ENCODE data around the gene OSBPL10.

The OSBPL10 gene

DNA sequence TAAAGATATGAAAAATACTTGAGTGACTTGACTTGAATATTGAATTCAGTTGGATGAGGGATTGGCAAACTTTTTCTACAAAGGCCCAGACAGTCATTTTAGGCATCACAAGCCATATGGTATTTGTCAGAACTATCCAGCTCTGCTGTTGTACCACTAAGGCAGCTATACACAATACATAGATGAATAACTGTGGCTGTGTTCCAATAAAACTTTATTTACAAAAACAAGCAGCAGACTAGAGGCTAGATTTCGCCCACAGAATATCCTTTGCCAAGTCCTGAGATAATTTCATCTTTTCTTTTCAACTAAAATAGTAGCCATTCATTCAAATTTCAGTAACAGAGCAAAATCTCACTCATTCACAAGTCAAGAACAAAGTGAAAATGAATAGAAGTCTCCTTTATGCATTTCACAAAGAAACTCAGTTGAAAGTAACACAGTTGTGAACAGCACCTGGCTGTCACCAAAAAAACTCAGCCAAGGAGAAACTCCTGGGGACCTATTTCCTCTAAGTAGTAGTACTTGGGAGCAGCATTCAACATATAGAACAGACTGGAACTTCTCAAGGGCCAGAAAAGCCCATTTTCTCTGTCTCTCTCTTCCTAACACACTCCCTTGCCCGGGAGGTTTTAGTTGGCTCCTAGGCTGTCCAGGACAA, 56.3 kb downstream of the OSBPL10 start:
- peaks cover 7% of the 10 kb centered on the region for H3K4me1 ChIP-seq (ENCODE audit: insufficient read depth, low read length)
- no peaks in the 10 kb centered on the region for H3K36me3 ChIP-seq (ENCODE audit: insufficient read depth, low read length)
- no peaks in the 10 kb centered on the region for H3K27me3 ChIP-seq (ENCODE audit: insufficient read depth, low read length)
- H2AFZ ChIP-seq (ENCODE audit: low read depth, low read length): no peak overlapping the region
- H3K4me3 ChIP-seq (ENCODE audit: low read length): no peak overlapping the region
- peaks cover 3% of the 10 kb centered on the region for H3K9me3 ChIP-seq (ENCODE audit: low read length)

DNA sequence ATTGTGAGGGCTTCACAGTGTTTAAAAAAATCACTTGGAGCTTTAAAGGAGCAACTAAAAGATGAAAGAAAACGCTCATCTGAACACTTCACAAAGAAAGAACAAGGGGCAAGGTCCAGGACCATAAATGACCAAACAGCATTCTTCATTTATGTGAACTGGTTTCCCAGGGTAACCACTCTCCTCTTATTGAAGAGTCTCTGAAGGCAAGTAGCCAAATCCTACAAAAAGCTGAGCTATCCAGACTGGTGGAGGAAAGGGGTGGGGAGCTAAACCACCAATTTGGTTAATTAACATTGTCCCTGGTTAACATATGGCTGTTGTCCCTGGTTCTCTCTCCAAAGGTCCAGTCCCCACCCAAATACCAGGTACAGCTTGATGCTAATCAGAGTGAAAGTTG, 58.1 kb downstream of the OSBPL10 start:
- peaks cover 3% of the 10 kb centered on the region for H3K9me3 ChIP-seq (ENCODE audit: low read length)
- no peaks in the 10 kb centered on the region for H3K27me3 ChIP-seq (ENCODE audit: insufficient read depth, low read length)
- H3K36me3 ChIP-seq (ENCODE audit: insufficient read depth, low read length): no peaks in the 10 kb centered on the region
- no peak overlapping the region for H3K4me3 ChIP-seq (ENCODE audit: low read length)
- no peak overlapping the region for H2AFZ ChIP-seq (ENCODE audit: low read depth, low read length)
- H3K4me1 ChIP-seq (ENCODE audit: insufficient read depth, low read length): peaks cover 7% of the 10 kb centered on the region

GRCh38 chr3:31921837-31922236, 59.2 kb downstream of the OSBPL10 start:
- Histone ChIP-seq H3K27me3 (ENCODE audit: insufficient read depth, low read length) (no peaks in the 10 kb centered on the region), H3K36me3 (ENCODE audit: insufficient read depth, low read length) (no peaks in the 10 kb centered on the region), H3K4me3 (ENCODE audit: low read length) (no peak overlapping the region), H2AFZ (ENCODE audit: low read depth, low read length) (no peak overlapping the region), H3K4me1 (ENCODE audit: insufficient read depth, low read length) (peaks cover 16% of the 10 kb centered on the region), H3K9me3 (ENCODE audit: low read length) (peaks cover 3% of the 10 kb centered on the region)

- Histone ChIP-seq H3K27me3 (ENCODE audit: insufficient read depth, low read length) (no peaks in the 10 kb centered on the region), H3K4me1 (ENCODE audit: insufficient read depth, low read length) (peaks cover 19% of the 10 kb centered on the region), H3K9me3 (ENCODE audit: low read length) (peaks cover 3% of the 10 kb centered on the region), H3K4me3 (ENCODE audit: low read length) (no peak overlapping the region), H2AFZ (ENCODE audit: low read depth, low read length) (no peak overlapping the region), H3K36me3 (ENCODE audit: insufficient read depth, low read length) (no peaks in the 10 kb centered on the region)
Observed at GRCh38 chr3:31920310-31920709, 60.8 kb downstream of the OSBPL10 start.

DNA sequence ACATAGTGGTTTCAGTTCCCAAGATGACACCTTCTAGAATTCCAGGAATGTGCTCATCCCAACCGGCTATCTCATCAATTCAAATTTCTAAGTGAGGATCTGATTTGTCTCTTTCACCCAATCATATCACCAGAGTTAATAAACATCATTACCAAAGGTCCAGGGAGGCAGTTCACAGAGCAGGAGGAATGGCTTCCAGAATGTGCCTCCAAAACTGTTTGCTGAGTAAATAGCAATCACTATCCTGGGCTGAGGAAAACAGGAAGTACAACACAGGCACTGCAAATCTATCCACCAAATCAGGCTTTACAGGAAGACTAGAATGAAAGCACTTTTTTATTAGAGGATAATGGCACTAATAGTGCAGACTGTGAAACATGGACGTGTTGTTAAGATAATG, 61.5 kb downstream of the OSBPL10 start:
- Histone ChIP-seq H3K4me1 (ENCODE audit: insufficient read depth, low read length) (peaks cover 19% of the 10 kb centered on the region), H3K36me3 (ENCODE audit: insufficient read depth, low read length) (no peaks in the 10 kb centered on the region), H2AFZ (ENCODE audit: low read depth, low read length) (no peak overlapping the region), H3K4me3 (ENCODE audit: low read length) (no peak overlapping the region), H3K27me3 (ENCODE audit: insufficient read depth, low read length) (no peaks in the 10 kb centered on the region), H3K9me3 (ENCODE audit: low read length) (peaks cover 3% of the 10 kb centered on the region)

DNA sequence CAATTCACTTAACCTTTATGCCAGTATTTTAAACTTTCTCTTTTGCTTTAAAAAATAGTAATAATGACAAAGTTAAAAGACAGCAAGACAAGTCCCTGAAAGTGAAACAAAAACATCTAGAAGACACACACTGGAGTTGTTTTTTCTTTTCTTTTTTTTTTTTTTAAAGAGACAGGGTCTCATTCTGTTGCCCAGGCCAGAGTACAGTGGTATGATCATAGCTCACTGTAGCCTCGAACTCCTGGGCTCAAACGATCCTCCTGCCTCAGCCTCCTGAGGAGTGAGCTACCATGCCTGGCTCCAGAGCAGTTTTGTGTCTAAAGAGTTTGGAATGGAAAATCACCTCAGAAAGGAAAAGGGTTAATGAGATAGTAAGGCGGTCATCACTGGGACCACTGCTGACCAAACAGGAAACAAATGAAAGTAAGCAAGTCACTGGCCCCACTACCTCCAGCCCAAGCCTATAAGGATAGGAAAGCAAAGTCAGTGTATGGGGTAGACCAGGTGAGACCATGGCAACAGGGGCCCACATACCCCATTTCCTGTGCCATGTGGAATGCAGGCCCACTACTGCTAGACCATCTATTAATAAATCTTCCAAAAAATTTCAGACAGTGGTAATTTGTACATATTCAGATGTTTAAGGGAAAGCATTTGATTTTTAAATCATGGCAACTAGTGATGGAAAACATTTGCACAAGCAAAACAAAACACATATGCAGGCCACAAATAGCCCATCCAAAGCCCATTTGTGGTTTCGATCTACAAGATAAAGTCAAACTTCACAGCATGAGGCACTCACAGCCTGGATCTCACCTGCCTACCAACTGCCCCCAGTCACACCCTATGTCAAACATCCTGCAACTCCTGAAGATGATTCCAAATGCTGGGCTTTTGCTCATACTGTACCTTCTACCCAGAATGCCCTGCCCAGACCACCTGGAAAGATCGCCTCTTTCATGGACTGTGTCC, 62.6 kb downstream of the OSBPL10 start:
- Histone ChIP-seq H3K27me3 (ENCODE audit: insufficient read depth, low read length) (no peaks in the 10 kb centered on the region), H3K9me3 (ENCODE audit: low read length) (peaks cover 3% of the 10 kb centered on the region), H2AFZ (ENCODE audit: low read depth, low read length) (no peak overlapping the region), H3K4me3 (ENCODE audit: low read length) (no peak overlapping the region), H3K4me1 (ENCODE audit: insufficient read depth, low read length) (peaks cover 19% of the 10 kb centered on the region), H3K36me3 (ENCODE audit: insufficient read depth, low read length) (no peaks in the 10 kb centered on the region)

DNA sequence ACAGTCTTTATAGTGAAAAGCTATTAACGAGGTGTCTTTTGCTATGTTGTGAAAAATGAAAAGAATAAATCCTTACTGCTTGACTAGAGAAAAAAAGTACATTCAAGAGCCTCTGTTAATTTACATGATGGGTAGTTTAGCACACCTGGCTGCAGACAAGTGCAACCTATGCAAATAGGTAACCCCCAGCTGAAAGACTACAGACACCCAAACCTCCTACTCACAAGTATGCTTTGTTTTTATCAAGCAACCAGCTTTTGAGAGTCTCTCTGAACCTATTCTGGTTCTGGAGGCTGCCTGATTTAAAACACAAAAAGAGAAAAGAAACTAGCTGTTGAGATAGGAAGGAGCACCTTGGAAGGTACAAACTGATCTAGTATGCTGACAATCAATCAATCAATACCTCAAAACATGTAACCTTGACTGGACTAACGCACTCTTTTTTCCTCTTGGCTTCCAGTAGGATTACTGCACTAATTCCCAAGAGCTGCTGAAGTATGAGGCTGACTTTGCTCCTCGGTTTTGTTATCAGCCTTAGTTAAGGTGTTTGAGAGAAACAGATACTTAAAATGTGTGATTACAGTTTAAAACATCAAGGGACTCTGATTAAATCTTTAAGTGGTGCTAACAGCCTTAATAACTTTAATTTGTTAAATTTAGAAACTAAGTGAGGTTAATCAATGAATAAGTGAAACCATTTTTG, 63.6 kb downstream of the OSBPL10 start:
- peaks cover 12% of the 10 kb centered on the region for H3K4me1 ChIP-seq (ENCODE audit: insufficient read depth, low read length)
- no peak overlapping the region for H2AFZ ChIP-seq (ENCODE audit: low read depth, low read length)
- no peak overlapping the region for H3K4me3 ChIP-seq (ENCODE audit: low read length)
- H3K27me3 ChIP-seq (ENCODE audit: insufficient read depth, low read length): no peaks in the 10 kb centered on the region
- H3K9me3 ChIP-seq (ENCODE audit: low read length): peaks cover 3% of the 10 kb centered on the region
- no peaks in the 10 kb centered on the region for H3K36me3 ChIP-seq (ENCODE audit: insufficient read depth, low read length)

DNA sequence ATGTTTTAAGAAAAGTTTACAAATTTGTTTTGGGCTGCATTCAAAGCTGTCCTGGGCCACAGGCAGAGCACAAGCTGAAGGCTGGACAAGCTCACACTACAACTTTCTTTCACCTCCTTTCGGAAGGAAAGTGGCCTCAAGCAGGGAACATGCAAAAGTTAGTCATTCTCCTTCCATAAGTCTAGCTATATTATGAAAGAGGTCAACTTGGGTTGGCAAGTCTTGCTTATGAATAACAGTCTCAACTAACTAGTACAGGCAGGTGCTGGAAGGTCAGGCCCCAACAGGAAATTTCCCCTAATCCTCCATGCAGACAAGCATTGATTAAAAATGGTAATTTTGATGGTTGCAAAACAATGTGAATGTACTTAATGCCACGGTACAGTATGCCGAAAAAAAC, 69.4 kb downstream of the OSBPL10 start:
- no peak overlapping the region for H2AFZ ChIP-seq (ENCODE audit: low read depth, low read length)
- H3K4me1 ChIP-seq (ENCODE audit: insufficient read depth, low read length): peaks cover 2% of the 10 kb centered on the region
- H3K9me3 ChIP-seq (ENCODE audit: low read length): no peaks in the 10 kb centered on the region
- H3K36me3 ChIP-seq (ENCODE audit: insufficient read depth, low read length): no peaks in the 10 kb centered on the region
- H3K4me3 ChIP-seq (ENCODE audit: low read length): no peak overlapping the region
- H3K27me3 ChIP-seq (ENCODE audit: insufficient read depth, low read length): no peaks in the 10 kb centered on the region

DNA sequence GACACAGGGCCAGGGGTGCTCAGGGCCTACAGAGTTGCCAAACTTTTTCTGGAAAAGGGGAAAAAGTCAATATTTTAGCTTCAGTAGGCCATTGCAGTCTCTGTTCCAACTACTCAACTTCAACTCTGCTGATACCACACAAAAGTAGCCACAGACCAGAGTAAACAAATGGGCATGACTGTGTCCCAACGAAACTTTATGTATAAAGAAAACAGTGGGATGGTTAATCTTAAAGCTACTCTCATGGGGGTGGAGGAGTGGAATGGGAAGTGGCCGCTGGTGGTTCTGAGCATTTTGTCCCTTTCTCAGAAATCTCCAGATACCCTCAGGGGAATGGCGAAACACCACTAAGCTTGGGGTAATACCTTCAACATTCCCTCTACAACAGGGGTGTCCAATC, 69.9 kb downstream of the OSBPL10 start:
- no peaks in the 10 kb centered on the region for H3K9me3 ChIP-seq (ENCODE audit: low read length)
- H3K36me3 ChIP-seq (ENCODE audit: insufficient read depth, low read length): no peaks in the 10 kb centered on the region
- H3K4me1 ChIP-seq (ENCODE audit: insufficient read depth, low read length): no peaks in the 10 kb centered on the region
- no peaks in the 10 kb centered on the region for H3K27me3 ChIP-seq (ENCODE audit: insufficient read depth, low read length)
- no peak overlapping the region for H3K4me3 ChIP-seq (ENCODE audit: low read length)
- no peak overlapping the region for H2AFZ ChIP-seq (ENCODE audit: low read depth, low read length)

- H3K4me3 ChIP-seq (ENCODE audit: low read length): no peak overlapping the region
- H2AFZ ChIP-seq (ENCODE audit: low read depth, low read length): no peak overlapping the region
- H3K9me3 ChIP-seq (ENCODE audit: low read length): no peaks in the 10 kb centered on the region
- H3K4me1 ChIP-seq (ENCODE audit: insufficient read depth, low read length): no peaks in the 10 kb centered on the region
- H3K36me3 ChIP-seq (ENCODE audit: insufficient read depth, low read length): no peaks in the 10 kb centered on the region
- H3K27me3 ChIP-seq (ENCODE audit: insufficient read depth, low read length): no peaks in the 10 kb centered on the region
Observed at GRCh38 chr3:31909455-31909854, 71.6 kb downstream of the OSBPL10 start.

DNA sequence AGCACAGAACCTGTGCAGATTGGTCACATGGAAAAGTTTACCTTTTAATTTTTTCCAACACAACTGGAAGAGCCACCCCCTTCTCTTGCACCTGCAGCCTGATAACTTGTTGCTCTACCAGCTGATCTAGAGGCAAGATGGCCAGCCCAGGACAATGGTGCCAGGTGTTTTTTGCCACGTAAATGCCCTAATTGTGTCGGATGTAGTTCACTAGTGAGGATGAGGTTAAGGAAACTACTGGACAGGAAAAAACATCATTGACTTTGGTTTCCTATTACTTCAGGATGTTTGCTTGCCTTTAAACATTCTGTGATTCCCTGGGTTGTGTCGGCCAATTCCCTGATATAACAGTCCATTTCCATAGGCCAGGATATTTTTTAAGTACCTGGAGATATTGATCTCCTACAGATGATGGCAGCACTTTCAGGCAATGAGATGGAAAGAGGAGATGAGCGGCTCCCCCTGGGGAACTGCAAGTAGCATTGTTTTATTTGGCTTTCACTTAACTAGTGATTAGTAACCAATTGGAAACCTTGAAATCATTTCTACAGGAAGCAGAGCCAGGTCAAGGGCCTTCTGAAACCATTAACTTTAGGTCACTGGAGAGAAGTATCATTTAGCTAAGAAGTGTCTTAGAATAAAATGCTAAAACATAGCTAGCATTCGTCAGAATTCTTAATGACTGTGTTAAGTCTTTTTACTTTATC, 72.5 kb downstream of the OSBPL10 start:
- H3K4me3 ChIP-seq (ENCODE audit: low read length): no peak overlapping the region
- H3K36me3 ChIP-seq (ENCODE audit: insufficient read depth, low read length): no peaks in the 10 kb centered on the region
- no peak overlapping the region for H2AFZ ChIP-seq (ENCODE audit: low read depth, low read length)
- no peaks in the 10 kb centered on the region for H3K4me1 ChIP-seq (ENCODE audit: insufficient read depth, low read length)
- H3K27me3 ChIP-seq (ENCODE audit: insufficient read depth, low read length): no peaks in the 10 kb centered on the region
- no peaks in the 10 kb centered on the region for H3K9me3 ChIP-seq (ENCODE audit: low read length)

GRCh38 chr3:31906182-31906581, 74.9 kb downstream of the OSBPL10 start:
- no peaks in the 10 kb centered on the region for H3K27me3 ChIP-seq (ENCODE audit: insufficient read depth, low read length)
- no peaks in the 10 kb centered on the region for H3K9me3 ChIP-seq (ENCODE audit: low read length)
- no peaks in the 10 kb centered on the region for H3K4me1 ChIP-seq (ENCODE audit: insufficient read depth, low read length)
- H3K4me3 ChIP-seq (ENCODE audit: low read length): no peak overlapping the region
- H3K36me3 ChIP-seq (ENCODE audit: insufficient read depth, low read length): no peaks in the 10 kb centered on the region
- H2AFZ ChIP-seq (ENCODE audit: low read depth, low read length): no peak overlapping the region
